GM18867 (cell line): ENCODE measurements around the gene ZCCHC14.
"Not testable (repeated sequence)": the region's sequence is repeated elsewhere in the genome, so short reads cannot be mapped to it uniquely, and the experiment has no call there.

ENCODE experiments used
- ATAC-seq: cut with Tn5 transposase; IDR thresholded peaks from one replicate; pipeline ENCODE4 v1.9.1; 2021; ENCODE audit warnings: mild to moderate bottlenecking, moderate library complexity; ENCODE audit not compliant: unreplicated experiment

The ZCCHC14 gene

GRCh38 chr16:87388818-87389134 lies 104.0 kb downstream of the ZCCHC14 start:
- ATAC-seq: no peak

- ATAC-seq: peak; percentile 48
These were observed 104.6 kb downstream of the ZCCHC14 start for GRCh38 chr16:87387942-87388817.

- ATAC-seq: not testable (repeated sequence)
These were observed 108.0 kb downstream of the ZCCHC14 start for GRCh38 chr16:87384875-87385167.

DNA sequence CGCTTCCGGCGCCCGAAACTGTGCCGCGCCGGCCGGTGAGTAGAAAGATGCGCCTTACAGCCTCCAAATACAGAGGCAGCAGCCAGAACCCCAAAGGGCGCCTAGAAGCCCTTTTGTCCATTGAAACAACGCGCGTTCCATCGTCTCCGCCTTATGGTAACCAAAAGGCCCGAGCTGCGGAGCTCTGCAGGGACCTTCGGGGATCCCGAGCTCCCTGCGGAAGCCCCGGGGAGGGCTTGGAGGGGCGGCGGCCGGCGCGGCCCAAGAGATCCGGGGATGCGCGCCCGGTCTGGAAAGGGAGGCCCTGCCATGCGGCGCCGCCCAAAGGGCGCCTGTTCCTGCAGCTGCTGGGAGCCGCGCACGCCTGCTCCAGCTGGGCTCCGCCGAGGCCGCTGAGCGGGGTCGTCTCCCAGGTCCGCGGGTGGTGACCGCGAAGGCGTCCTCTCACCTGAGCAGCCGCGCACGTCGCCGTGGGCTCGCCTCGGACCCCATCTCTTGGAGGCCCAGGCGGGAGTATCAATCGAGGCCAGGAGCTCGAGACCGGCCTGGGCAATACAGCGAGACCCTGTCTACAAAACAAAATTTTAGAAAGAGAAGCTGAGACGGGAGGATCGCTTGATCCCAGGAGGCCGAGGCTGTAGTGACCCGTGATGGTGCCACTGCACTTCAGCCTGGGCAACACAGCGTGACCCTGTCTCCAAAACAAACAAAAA lies 108.5 kb downstream of the ZCCHC14 start:
- peak; percentile 0 for ATAC-seq

DNA sequence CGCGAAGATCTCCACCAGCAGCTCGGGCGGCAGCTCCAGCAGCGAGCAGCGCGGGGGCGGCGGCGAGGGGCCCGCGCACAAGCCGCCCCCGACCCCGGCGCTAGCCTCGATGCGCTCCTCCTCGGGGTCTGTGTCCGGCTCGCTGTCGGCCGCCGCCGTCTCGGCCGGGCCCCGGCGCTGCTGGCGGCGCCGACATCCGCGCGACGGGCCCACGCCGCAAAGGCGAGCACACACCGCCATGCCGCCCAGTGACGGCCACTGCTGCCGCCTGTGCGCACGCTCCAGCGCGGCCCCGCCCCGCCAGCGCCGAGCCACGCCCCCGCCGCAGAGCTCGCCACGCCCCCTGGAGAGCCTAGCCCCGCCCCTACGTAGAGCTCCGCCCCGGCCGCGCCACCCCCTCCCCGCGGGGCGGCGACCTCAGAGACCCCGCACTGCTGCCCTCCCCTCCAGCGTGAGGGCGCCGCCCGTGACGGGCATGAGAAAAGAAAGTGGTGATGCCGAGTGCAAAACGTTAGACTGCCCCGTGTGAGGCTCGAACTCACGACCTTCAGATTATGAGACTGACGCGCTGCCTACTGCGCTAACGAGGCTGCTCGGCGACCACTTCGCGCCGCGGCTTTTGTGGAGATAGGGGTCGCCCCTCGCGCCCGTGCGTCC lies 109.2 kb downstream of the ZCCHC14 start, which contains the start of gene FBXO31:
Gene FBXO31 (minus strand): TSS at position 272 of the 657 bp plus-strand sequence. CDS start 32 bp downstream, at position 240.
- ATAC-seq: peak; percentile 50

DNA sequence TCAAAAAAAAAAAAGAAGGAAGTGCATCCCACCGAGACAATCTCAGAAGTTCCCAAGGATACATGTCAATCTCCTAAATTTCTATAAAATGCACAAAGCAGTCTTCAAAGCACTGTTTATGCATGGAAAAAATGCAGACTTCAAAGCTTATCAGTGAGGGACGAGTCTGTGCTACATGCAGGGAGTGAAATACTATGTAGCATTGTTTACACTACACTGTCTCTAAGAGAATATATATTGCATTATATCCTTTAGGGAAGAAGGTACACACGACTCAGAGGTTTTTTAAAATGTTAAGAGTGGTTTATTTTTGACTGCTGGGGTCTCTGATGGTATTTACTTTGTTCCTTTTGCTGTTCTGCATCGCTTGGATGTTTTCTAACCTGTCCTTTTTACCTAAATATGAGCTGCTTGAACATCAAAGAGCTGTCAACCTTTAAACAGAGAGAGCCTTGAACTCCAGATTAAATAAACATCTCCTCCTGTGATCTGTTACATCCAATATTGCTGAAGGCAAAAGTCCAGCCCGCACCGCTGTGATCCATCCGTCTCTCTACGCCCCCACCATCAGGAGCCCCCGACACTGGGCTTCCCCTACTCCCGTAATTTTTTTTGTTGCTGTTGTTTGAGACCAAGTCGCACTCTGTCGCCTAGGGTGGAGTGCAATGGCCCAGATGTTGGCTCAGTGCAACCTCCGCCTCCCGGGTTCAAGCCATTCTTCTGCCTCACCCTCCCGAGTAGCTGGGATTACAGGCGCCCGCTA lies 110.6 kb downstream of the ZCCHC14 start:
- ATAC-seq: no peak

- ATAC-seq: no peak
These were observed 111.9 kb downstream of the ZCCHC14 start for GRCh38 chr16:87380881-87381280.

GRCh38 chr16:87380403-87380802 lies 112.4 kb downstream of the ZCCHC14 start:
- no peak for ATAC-seq

GRCh38 chr16:87379312-87379752 lies 113.5 kb downstream of the ZCCHC14 start:
- not testable (repeated sequence) for ATAC-seq

GRCh38 chr16:87376660-87377059 lies 116.2 kb downstream of the ZCCHC14 start:
- no peak for ATAC-seq

GRCh38 chr16:87375426-87376135 lies 117.2 kb downstream of the ZCCHC14 start:
- no peak for ATAC-seq

DNA sequence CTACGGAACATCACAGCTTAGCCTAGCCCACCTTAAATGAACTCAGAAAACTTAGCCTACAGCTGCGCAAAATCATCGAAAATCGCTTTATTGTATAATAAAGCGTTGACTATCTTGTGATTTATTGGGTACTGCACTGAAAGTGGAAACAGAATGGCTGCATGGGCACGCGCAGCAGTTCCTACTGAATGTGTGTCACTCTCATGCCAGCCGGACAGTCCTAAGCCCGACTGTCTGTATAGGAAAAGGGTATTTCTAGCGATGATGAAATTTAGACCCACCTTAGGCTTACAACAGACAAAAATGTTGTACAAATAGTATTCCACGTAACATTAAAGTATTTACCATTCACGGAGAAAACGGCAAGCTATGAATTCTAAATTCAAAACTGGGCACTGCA lies 118.5 kb downstream of the ZCCHC14 start:
- no peak for ATAC-seq

DNA sequence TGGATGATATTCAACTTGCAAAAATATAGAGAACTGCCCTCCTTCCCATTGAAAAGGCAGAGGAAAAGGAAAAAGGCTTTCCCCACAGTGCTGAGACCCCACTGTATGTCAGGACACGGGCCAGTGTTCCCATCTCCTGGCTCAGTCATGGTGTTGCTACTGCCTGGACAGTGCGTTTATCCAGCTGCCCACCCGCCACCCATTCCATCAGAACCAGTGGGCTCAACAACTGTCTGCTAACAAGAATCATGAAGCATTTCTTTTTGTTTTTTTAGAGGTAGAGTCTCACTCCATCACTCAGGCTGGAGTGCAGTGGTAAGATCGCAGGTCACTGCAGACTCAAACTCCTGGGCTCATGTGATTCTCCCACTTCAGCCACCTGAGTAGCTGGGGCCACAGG lies 120.5 kb downstream of the ZCCHC14 start:
- ATAC-seq: no peak

- ATAC-seq: no peak
These were observed 121.5 kb downstream of the ZCCHC14 start for GRCh38 chr16:87371261-87371866.

DNA sequence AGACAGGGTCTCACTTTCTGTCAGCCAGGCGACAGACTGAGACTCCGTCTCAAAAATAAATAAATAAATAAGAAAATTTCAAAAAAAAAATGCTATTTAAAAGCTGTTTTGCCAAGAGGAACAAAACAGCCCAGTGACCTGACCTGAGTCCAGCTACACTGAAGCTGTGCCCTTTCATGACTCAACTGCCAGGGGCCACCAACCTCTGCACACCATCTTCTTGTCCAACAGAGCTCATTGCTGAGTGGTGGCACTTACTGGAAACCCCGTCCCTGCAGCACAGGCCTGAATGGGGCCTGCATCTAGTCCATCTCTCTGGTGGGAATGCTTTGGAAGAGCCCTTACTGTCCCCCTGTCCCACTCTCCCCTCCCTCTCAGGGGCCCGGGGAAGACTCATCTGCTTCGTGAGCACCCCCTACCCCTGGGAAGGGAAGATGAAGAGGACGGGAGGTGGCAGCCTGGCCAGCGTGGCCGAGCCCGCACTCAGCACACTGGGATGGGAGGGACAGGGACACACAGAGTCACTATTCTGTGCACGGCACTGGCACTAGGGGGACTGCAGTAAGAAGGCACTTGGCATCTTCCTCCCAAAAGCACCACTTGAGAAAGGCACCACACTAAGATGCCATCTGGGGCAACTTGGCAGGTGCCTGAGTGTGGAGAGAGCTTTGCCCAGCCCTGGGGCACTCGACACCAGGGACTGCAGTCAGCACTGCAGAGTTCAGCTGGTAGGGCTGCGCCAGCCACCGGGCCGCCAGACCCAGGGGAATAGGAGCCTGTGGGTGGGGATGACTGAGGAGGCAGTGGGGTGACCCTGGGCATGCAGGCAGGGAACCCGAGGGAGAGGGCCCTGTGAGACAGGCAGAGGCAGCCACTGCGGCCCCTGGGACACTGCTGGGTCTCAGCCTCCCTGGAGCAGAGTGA lies 122.8 kb downstream of the ZCCHC14 start:
- no peak for ATAC-seq

GRCh38 chr16:87369117-87369765 lies 123.6 kb downstream of the ZCCHC14 start:
- no peak for ATAC-seq

GRCh38 chr16:87368029-87368770 lies 124.6 kb downstream of the ZCCHC14 start:
- no peak for ATAC-seq

- no peak for ATAC-seq
These were observed 125.3 kb downstream of the ZCCHC14 start for GRCh38 chr16:87367529-87367928.
